Measurements from ENCODE around the gene ERAS. TPM values are rescaled to one million over a fixed set of nuclear protein-coding genes. Genes with fewer than 3 reads are reported as not detected.
A peak's percentile ranks its signal among the peaks of the same experiment; 100 is the strongest.

Gene ERAS
- total and polyA plus RNA-seq, 2 experiments from 2014 or later, result 1.3 to 2.4 TPM

- Mint-ChIP-seq H3K27ac (no peak within 1 kb of the TSS), H3K36me3 (ENCODE audit: low read depth) (no peaks in the 10 kb centered on the region), H3K4me3 (peak within 1 kb of the TSS; percentile 76), H3K9me3 (no peaks in the 10 kb centered on the region), H3K27me3 (ENCODE audit: insufficient read depth, low read depth, poor library complexity) (peaks cover 42% of the 10 kb centered on the region), H3K4me1 (peaks cover 14% of the 10 kb centered on the region)
- Histone ChIP-seq H3K27ac (ENCODE audit: low read depth) (no peak within 1 kb of the TSS), H3K4me1 (ENCODE audit: insufficient read depth) (no peaks in the 10 kb centered on the region), H3K27me3 (ENCODE audit: insufficient read depth) (peaks cover 55% of the 10 kb centered on the region), H3K36me3 (ENCODE audit: insufficient read depth) (no peaks in the 10 kb centered on the region), H3K79me2 (replicated peaks; ENCODE audit: insufficient read depth) (no peaks in the 10 kb centered on the region), H3K4me3 (peak within 1 kb of the TSS; percentile 58), H2AFZ (no peak within 1 kb of the TSS), H4K20me1 (replicated peaks; ENCODE audit: insufficient read depth) (no peaks in the 10 kb centered on the region), H3K9me2 (ENCODE audit: insufficient read depth) (no peaks in the 10 kb centered on the region), H3F3A (replicated peaks; ENCODE audit: low read depth) (0 out of 2 replicates have a peak, but pooled peaks cover 4% of the 10 kb centered on the region), H3K4me2 (peak within 1 kb of the TSS; percentile 81)
- ATAC-seq (peak; percentile 47), DNase-seq (ENCODE audit: low spot score) (peak; percentile 61)
- no peak for TF ChIP-seq CREB1 (CRISPR knock-in tag; IDR thresholded peaks at IDR 0.05; ENCODE audit: low read depth)
- TF ChIP-seq REST (IDR thresholded peaks at IDR 0.05; ENCODE audit: unreplicated experiment), result no peak
- no peak for TF ChIP-seq EZH2 (IDR thresholded peaks at IDR 0.05; ENCODE audit: low read depth, unreplicated experiment)
- no peak for TF ChIP-seq NANOG (IDR thresholded peaks at IDR 0.05; ENCODE audit: borderline replicate concordance)
- no peak for TF ChIP-seq ZNF462 (CRISPR knock-in tag; IDR thresholded peaks at IDR 0.05)
- no peak for TF ChIP-seq CTCF (conservative IDR thresholded peaks at IDR 0.05; ENCODE audit: low read depth in 2 of 2)
- TF ChIP-seq POLR2AphosphoS5 (IDR thresholded peaks at IDR 0.05; ENCODE audit: low read depth), result no peak
- TF ChIP-seq STAT1 (IDR thresholded peaks at IDR 0.05; ENCODE audit: unreplicated experiment), result no peak
- no peak for TF ChIP-seq ZNF114 (CRISPR knock-in tag; IDR thresholded peaks at IDR 0.05)
- no peak for TF ChIP-seq EZH2phosphoT487 (IDR thresholded peaks at IDR 0.05; ENCODE audit: unreplicated experiment)
- no peak for TF ChIP-seq JUNB (IDR thresholded peaks at IDR 0.05; ENCODE audit: unreplicated experiment)
- no peak for TF ChIP-seq ETS1 (IDR thresholded peaks at IDR 0.05)
- no peak for TF ChIP-seq ZNF331 (CRISPR knock-in tag; IDR thresholded peaks at IDR 0.05; ENCODE audit: low read depth)
Observed at GRCh38 chrX:48835524-48836329, 9.4 kb downstream of the ERAS start, which contains the start of gene PCSK1N. PCSK1N (minus strand) TSS chrX:48835610; CDS start chrX:48835532, 78 bp downstream.
